ENCODE data around the gene PXK.
"Not testable (repeated sequence)": the region's sequence is repeated elsewhere in the genome, so short reads cannot be mapped to it uniquely, and the experiment has no call there.

The PXK gene

GRCh38 chr3:58323529-58324390 is 8.9 kb upstream of the PXK start:
- no peak for DNase-seq (ENCODE audit: low read depth in 2 of 3, low spot score in 2 of 3)

GRCh38 chr3:58324391-58325390 is 8.0 kb upstream of the PXK start:
- DNase-seq (ENCODE audit: low read depth in 2 of 3, low spot score in 2 of 3) = no peak

- DNase-seq (ENCODE audit: low read depth in 2 of 3, low spot score in 2 of 3) = no peak
Measured at GRCh38 chr3:58325525-58325992, 7.1 kb upstream of the PXK start.

GRCh38 chr3:58326267-58326900 is 6.3 kb upstream of the PXK start:
- DNase-seq (ENCODE audit: low read depth in 2 of 3, low spot score in 2 of 3) = no peak

- no peak for DNase-seq (ENCODE audit: low read depth in 2 of 3, low spot score in 2 of 3)
Measured at GRCh38 chr3:58329150-58329921, 3.4 kb upstream of the PXK start.

GRCh38 chr3:58329922-58330413 is 2.7 kb upstream of the PXK start:
- no peak for DNase-seq (ENCODE audit: low read depth in 2 of 3, low spot score in 2 of 3)

GRCh38 chr3:58331593-58332152 is 1.0 kb upstream of the PXK start:
- DNase-seq (ENCODE audit: low read depth in 2 of 3, low spot score in 2 of 3) = no peak

- peak in 1 of 3 experiments; percentile 15 for DNase-seq (ENCODE audit: low read depth in 2 of 3, low spot score in 2 of 3)
Measured at GRCh38 chr3:58333206-58334012, 717 bp downstream of the PXK start.

- no peak for DNase-seq (ENCODE audit: low read depth in 2 of 3, low spot score in 2 of 3)
Measured at GRCh38 chr3:58334013-58334321, 1.3 kb downstream of the PXK start.

GRCh38 chr3:58334506-58334884 is 1.8 kb downstream of the PXK start:
- DNase-seq (ENCODE audit: low read depth in 2 of 3, low spot score in 2 of 3) = no peak

GRCh38 chr3:58335652-58335947 is 2.9 kb downstream of the PXK start:
- no peak for DNase-seq (ENCODE audit: low read depth in 2 of 3, low spot score in 2 of 3)

- no peak for DNase-seq (ENCODE audit: low read depth in 2 of 3, low spot score in 2 of 3)
Measured at GRCh38 chr3:58336135-58336882, 3.6 kb downstream of the PXK start.

GRCh38 chr3:58337190-58337589 is 4.5 kb downstream of the PXK start:
- no peak for DNase-seq (ENCODE audit: low read depth in 2 of 3, low spot score in 2 of 3)

- not testable (repeated sequence) for DNase-seq (ENCODE audit: low read depth in 2 of 3, low spot score in 2 of 3)
Measured at GRCh38 chr3:58339146-58339545, 6.5 kb downstream of the PXK start.

- no peak for DNase-seq (ENCODE audit: low read depth in 2 of 3, low spot score in 2 of 3)
Measured at GRCh38 chr3:58340594-58341244, 8.0 kb downstream of the PXK start.

GRCh38 chr3:58341376-58341775 is 8.7 kb downstream of the PXK start:
- DNase-seq (ENCODE audit: low read depth in 2 of 3, low spot score in 2 of 3) = no peak

- DNase-seq (ENCODE audit: low read depth in 2 of 3, low spot score in 2 of 3) = no peak
Measured at GRCh38 chr3:58342676-58343075, 10.0 kb downstream of the PXK start.

GRCh38 chr3:58345457-58345856 is 12.8 kb downstream of the PXK start:
- DNase-seq (ENCODE audit: low read depth in 2 of 3, low spot score in 2 of 3) = no peak

Data from activated CD8-positive, alpha-beta memory T cell treated with anti-CD3 and anti-CD28 coated beads for 48 hours (primary cell).